ENCODE results near the gene METTL1.

METTL1 gene

DNA sequence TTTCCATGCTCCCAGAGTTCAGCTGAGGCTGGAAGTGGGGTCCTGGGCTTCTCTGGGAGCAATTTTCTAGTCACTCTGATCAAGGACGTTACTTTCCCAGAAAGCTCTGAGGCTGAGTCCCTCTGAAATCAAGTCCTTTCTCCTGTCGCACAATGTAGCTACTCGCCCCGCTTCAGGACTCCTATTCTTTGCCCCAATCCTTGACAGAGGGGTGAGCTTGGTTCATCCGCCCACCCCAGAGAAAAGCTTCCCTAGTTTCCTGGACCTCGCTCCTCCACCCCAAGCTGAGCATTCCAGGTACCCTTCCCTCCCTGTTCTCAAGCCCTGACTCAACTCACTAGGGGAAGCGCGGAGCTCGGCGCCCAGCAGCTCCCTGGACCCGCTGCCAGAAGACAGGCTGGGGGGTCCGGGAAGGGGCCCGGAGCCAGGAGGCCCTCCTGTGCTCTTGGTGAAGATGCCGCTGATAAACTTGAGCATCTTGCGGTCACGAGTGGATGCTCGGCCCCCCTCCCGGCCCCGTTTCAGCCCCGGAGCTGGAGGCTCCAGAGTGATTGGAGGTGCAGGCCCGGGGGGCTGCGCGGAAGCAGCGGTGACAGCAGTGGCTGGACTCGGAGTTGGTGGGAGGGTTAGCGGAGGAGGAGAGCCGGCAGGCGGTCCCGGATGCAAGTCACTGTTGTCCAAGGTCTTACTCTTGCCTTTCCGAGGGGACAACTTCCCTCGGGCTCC, 35.0 kb downstream of the METTL1 start:
- FAIRE-seq (no peak), DNase-seq (ENCODE audit: insufficient read length, low spot score) (no peak)
- no peak for TF ChIP-seq POLR2AphosphoS5 (IDR thresholded peaks at IDR 0.05; ENCODE audit: low read depth, low read length)
- no peak for TF ChIP-seq SPI1 (IDR thresholded peaks at IDR 0.05; ENCODE audit: low read depth, low read length)
- no peak for TF ChIP-seq TAF1 (IDR thresholded peaks at IDR 0.05; ENCODE audit: low read depth, low read length)
- TF ChIP-seq PAX5 (IDR thresholded peaks at IDR 0.05; ENCODE audit: insufficient read depth, low read length, severe bottlenecking), result no peak
- no peak for TF ChIP-seq POU2F2 (IDR thresholded peaks at IDR 0.05; ENCODE audit: low read depth, low read length)
- no peak for TF ChIP-seq POLR2A (IDR thresholded peaks at IDR 0.05; ENCODE audit: low read depth, low read length)

DNA sequence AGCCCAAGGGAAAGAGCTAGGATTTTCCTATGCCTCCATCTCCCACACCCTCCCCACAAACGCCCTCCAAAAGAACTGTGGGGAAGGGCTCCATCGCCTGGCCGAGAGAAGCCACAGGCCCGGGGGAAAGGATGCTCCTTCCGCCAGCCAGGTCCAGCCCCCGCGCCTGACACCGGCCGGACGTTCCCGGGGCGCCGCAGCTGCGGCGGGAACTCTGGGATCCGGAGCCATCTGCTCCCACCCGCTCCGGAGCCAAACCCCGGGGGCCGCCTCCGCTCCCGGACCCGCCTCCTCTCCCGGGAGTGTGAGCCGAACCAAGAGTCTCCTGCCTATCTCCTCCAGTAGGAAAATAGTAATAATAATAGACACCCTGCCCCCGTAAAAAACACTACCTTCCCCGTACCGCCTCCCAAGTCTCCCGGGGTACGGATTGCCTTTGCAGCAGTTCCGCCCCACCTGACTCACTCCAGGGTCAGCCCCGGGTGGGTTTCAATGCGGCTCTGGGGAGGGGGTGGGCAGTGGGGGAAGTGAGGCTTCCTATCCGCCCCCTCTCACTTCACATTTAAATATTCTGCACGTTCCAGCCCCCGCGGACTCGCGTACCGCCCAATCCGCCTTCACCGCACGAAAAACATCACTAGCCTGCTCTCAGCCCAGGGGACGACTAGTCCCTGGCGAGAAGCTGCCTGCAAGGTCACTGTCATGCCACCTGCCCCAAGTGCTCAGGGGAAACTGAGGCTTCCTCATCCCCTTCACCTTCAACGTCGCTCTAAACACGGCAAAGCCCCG, 35.8 kb downstream of the METTL1 start:
- TF ChIP-seq POLR2A (IDR thresholded peaks at IDR 0.05; ENCODE audit: low read depth, low read length), result no peak
- TF ChIP-seq PAX5 (IDR thresholded peaks at IDR 0.05; ENCODE audit: insufficient read depth, low read length, severe bottlenecking), result no peak
- no peak for TF ChIP-seq SPI1 (IDR thresholded peaks at IDR 0.05; ENCODE audit: low read depth, low read length)
- no peak for TF ChIP-seq POLR2AphosphoS5 (IDR thresholded peaks at IDR 0.05; ENCODE audit: low read depth, low read length)
- no peak for TF ChIP-seq TAF1 (IDR thresholded peaks at IDR 0.05; ENCODE audit: low read depth, low read length)
- TF ChIP-seq POU2F2 (IDR thresholded peaks at IDR 0.05; ENCODE audit: low read depth, low read length), result no peak
- FAIRE-seq (no peak), DNase-seq (ENCODE audit: insufficient read length, low spot score) (no peak)

DNA sequence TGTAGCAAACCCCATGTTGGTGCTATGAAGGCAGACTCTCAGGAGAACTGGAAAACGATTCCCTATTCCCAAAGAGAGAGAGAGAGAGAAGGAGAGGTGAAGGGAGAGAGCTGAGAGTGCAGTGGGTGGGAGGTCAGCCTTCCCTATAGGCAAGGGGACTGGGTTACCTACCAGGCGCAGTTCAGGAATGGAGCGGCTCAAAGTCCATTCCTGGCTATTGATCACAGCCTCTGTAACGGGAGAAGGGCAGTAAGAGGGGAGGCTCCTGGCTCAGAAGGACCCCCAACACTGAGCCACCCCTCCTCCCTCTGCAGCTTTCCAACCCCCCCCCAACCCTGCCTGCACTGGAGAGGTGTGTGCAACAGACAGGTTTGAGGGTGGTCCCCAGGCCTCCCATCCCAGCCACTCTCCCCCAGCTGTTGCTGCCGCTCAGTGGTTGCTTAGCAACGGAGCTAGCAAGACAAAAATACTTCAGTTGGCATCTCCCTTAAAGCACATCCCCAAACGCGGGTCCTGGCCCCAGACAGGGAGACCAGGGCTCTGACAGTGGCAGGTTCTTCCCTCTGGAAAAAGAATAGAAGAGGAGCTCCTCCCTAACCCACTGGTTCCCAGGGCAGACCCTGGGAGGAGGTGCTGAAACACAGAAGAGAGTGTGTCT, 36.6 kb downstream of the METTL1 start:
- DNase-seq (ENCODE audit: insufficient read length, low spot score) (no peak), FAIRE-seq (no peak)
- TF ChIP-seq TAF1 (IDR thresholded peaks at IDR 0.05; ENCODE audit: low read depth, low read length) (no peak), SPI1 (IDR thresholded peaks at IDR 0.05; ENCODE audit: low read depth, low read length) (no peak), POLR2A (IDR thresholded peaks at IDR 0.05; ENCODE audit: low read depth, low read length) (no peak), POU2F2 (IDR thresholded peaks at IDR 0.05; ENCODE audit: low read depth, low read length) (no peak), POLR2AphosphoS5 (IDR thresholded peaks at IDR 0.05; ENCODE audit: low read depth, low read length) (no peak), PAX5 (IDR thresholded peaks at IDR 0.05; ENCODE audit: insufficient read depth, low read length, severe bottlenecking) (no peak)

DNA sequence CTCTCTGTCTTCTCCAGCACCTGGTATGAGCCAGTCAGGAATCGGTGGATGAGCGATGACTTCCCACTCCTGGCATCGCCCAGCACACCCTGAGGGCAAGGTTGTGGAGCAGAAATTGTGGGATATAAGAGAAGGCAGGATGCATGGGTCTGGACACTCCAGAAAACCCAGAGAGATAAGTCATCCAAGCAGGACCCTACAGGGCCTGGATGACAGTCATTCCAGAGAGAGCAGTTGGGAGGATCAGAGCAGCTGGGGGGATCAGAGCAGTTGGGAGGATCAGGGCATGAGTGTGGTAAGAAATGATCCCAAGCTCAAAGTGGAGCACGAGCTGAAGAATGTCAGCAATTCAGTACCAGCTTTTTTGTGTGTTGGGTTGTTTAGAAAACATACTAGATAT, 37.3 kb downstream of the METTL1 start:
- FAIRE-seq (no peak), DNase-seq (ENCODE audit: insufficient read length, low spot score) (no peak)
- TF ChIP-seq PAX5 (IDR thresholded peaks at IDR 0.05; ENCODE audit: insufficient read depth, low read length, severe bottlenecking) (no peak), TAF1 (IDR thresholded peaks at IDR 0.05; ENCODE audit: low read depth, low read length) (no peak), POLR2A (IDR thresholded peaks at IDR 0.05; ENCODE audit: low read depth, low read length) (no peak), POU2F2 (IDR thresholded peaks at IDR 0.05; ENCODE audit: low read depth, low read length) (no peak), POLR2AphosphoS5 (IDR thresholded peaks at IDR 0.05; ENCODE audit: low read depth, low read length) (no peak), SPI1 (IDR thresholded peaks at IDR 0.05; ENCODE audit: low read depth, low read length) (no peak)

DNA sequence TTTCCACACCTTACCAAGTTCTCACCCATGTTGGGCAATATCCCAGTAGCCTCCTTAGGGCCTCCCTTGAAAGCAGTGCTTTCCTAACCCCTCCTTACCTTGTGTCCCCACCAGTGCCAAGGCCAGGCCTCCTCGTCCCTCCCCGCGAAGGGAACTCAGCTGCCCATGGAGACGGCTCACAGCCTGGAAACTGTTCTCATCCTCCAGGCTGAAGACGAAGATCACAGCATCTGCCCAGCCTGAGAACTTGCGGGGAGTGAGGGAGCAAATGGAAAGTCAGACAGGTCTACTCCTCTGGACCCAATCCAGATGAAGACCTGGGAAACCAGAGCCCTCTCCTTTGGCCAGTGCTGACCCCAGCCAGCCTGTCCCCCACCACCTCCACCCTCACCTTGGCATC, 38.0 kb downstream of the METTL1 start:
- TF ChIP-seq POU2F2 (IDR thresholded peaks at IDR 0.05; ENCODE audit: low read depth, low read length), result no peak
- no peak for TF ChIP-seq POLR2AphosphoS5 (IDR thresholded peaks at IDR 0.05; ENCODE audit: low read depth, low read length)
- no peak for TF ChIP-seq SPI1 (IDR thresholded peaks at IDR 0.05; ENCODE audit: low read depth, low read length)
- TF ChIP-seq PAX5 (IDR thresholded peaks at IDR 0.05; ENCODE audit: insufficient read depth, low read length, severe bottlenecking), result no peak
- no peak for TF ChIP-seq POLR2A (IDR thresholded peaks at IDR 0.05; ENCODE audit: low read depth, low read length)
- TF ChIP-seq TAF1 (IDR thresholded peaks at IDR 0.05; ENCODE audit: low read depth, low read length), result no peak
- FAIRE-seq (no peak), DNase-seq (ENCODE audit: insufficient read length, low spot score) (no peak)

DNA sequence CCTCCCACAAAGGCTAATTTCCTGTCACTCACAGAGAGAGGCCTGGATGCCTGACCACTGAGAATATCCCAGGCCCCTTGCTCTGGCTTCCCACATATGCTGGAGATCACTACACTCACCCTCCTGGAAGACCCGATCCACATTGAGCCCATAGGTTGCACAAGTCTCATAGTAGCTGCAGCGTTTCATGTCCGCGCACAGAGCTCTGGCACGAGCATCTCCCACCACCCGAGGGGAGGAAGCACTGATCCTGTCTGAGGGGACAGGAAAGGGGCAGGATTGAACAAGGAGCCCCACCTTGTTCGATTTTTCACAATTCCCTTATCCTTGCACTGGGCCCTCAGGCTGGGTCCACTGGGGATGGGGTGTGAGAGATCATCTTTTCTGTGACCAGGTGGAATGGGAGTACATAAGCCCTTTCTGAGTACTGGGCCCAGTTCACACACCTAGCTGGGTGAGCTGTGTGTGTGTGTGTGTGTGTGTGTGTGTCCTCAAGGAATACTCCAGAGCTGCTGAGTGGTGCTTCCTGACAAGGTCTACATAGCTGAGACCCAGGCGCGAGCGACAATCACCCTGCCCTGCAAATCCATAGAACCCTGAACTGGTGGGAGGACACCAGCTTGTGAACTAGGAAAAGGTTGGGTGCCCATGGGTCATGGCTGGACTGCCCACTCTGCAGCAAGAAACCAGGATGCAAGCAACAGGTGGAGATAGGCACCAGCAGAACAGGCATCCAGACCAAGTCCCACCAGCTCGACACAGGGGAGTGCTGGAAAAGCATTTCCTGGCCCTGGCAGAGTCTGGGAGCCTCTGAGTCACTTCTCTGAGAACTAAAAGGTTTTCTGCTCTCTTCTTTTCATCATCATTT, 38.9 kb downstream of the METTL1 start:
- TF ChIP-seq POLR2AphosphoS5 (IDR thresholded peaks at IDR 0.05; ENCODE audit: low read depth, low read length) (no peak), POU2F2 (IDR thresholded peaks at IDR 0.05; ENCODE audit: low read depth, low read length) (no peak), PAX5 (IDR thresholded peaks at IDR 0.05; ENCODE audit: insufficient read depth, low read length, severe bottlenecking) (no peak), POLR2A (IDR thresholded peaks at IDR 0.05; ENCODE audit: low read depth, low read length) (no peak), SPI1 (IDR thresholded peaks at IDR 0.05; ENCODE audit: low read depth, low read length) (no peak), TAF1 (IDR thresholded peaks at IDR 0.05; ENCODE audit: low read depth, low read length) (no peak)
- no peak for FAIRE-seq
- no peak for DNase-seq (ENCODE audit: insufficient read length, low spot score)

DNA sequence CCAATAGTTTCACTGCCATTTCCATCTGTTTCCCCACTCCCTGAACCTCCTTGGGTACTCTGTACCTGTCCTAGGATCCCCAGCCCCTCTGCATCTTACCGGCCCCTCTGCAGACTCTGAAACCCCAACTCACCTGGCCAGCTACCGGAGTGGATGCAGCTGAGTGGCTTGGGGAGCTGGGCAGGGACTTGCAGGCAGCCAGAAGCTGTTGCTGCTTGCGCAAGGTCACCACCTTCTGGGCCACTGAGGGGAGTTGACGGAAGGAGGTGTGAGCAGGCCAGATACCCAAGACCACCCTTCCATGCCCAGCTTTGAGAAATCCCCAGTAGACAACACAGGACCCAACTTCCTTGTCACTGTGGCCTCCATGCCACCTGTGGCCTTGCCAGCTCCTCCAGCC, 39.6 kb downstream of the METTL1 start:
- DNase-seq (ENCODE audit: insufficient read length, low spot score), result no peak
- no peak for TF ChIP-seq POU2F2 (IDR thresholded peaks at IDR 0.05; ENCODE audit: low read depth, low read length)
- TF ChIP-seq SPI1 (IDR thresholded peaks at IDR 0.05; ENCODE audit: low read depth, low read length), result no peak
- TF ChIP-seq PAX5 (IDR thresholded peaks at IDR 0.05; ENCODE audit: insufficient read depth, low read length, severe bottlenecking), result no peak
- TF ChIP-seq POLR2A (IDR thresholded peaks at IDR 0.05; ENCODE audit: low read depth, low read length), result no peak
- TF ChIP-seq POLR2AphosphoS5 (IDR thresholded peaks at IDR 0.05; ENCODE audit: low read depth, low read length), result no peak
- no peak for FAIRE-seq

DNA sequence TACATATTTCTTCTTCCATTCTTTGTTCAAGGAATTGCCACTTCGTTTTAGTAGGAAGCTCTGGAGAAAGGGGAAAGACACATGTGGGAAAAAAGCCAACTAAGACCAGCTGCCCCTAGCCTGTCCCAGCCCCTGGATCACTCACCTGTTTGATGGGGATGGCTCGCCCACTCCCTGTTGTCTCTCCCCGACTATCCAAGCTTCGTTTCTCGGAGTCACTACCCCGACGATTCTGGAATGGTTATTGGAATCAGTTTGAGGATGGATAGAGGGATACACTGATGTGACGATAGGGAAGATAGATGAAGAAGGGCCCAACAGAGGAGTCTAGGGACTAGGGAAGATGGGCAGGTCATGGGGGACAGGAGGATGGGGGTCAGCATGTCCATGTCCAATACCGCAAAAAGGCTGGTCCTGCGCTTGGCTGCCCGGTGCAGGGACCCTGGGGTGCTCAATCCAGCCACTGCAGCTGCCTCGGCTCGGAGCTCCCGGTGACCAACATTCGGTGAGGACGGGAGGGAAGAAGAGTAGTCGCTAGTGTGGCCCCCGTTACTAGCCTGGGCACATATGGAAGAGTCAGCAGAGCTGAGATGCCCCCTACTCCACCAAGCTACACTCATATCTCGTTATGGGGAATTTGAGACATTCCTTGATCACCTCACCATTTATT, 40.4 kb downstream of the METTL1 start:
- DNase-seq (ENCODE audit: insufficient read length, low spot score), result no peak
- no peak for FAIRE-seq
- TF ChIP-seq TAF1 (IDR thresholded peaks at IDR 0.05; ENCODE audit: low read depth, low read length) (no peak), POLR2A (IDR thresholded peaks at IDR 0.05; ENCODE audit: low read depth, low read length) (no peak), SPI1 (IDR thresholded peaks at IDR 0.05; ENCODE audit: low read depth, low read length) (no peak), PAX5 (IDR thresholded peaks at IDR 0.05; ENCODE audit: insufficient read depth, low read length, severe bottlenecking) (no peak)
